GM20000 (cell line): ENCODE results near the gene MTOR.

Experiments used
- DNase-seq: peaks from one replicate; pipeline ENCODE4 v3.0.0; 2012; ENCODE audit warnings: low spot score
- TF ChIP-seq, protein P1 (sequence below): IDR thresholded peaks from 2 replicates; pipeline ENCODE4 v1.5.1; 2012; ENCODE audit warnings: mild to moderate bottlenecking, control low read depth; ENCODE audit errors: extremely low read depth, missing control alignments

The MTOR gene

DNA sequence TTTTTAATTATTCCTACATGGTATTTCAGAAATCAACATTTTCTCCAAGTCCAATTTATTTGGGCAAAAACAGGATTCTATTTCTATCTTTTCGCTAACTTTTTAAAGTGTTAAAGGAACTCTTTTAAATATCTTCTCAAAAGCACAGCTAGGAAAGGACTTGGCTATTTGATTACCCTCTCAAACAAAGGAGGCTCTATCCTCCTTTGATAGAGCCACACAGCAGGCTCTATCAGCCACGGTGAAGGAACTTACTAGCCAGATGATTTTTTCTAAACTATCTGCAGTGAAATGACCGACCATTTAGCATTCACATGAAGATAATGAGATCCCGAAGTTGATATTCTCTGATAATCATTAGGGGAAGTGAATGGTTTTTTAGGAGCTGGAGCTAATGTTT is 64.1 kb downstream of the MTOR start:
- TF ChIP-seq, protein P1, sequence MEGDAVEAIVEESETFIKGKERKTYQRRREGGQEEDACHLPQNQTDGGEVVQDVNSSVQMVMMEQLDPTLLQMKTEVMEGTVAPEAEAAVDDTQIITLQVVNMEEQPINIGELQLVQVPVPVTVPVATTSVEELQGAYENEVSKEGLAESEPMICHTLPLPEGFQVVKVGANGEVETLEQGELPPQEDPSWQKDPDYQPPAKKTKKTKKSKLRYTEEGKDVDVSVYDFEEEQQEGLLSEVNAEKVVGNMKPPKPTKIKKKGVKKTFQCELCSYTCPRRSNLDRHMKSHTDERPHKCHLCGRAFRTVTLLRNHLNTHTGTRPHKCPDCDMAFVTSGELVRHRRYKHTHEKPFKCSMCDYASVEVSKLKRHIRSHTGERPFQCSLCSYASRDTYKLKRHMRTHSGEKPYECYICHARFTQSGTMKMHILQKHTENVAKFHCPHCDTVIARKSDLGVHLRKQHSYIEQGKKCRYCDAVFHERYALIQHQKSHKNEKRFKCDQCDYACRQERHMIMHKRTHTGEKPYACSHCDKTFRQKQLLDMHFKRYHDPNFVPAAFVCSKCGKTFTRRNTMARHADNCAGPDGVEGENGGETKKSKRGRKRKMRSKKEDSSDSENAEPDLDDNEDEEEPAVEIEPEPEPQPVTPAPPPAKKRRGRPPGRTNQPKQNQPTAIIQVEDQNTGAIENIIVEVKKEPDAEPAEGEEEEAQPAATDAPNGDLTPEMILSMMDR = no peak
- DNase-seq = no peak

DNA sequence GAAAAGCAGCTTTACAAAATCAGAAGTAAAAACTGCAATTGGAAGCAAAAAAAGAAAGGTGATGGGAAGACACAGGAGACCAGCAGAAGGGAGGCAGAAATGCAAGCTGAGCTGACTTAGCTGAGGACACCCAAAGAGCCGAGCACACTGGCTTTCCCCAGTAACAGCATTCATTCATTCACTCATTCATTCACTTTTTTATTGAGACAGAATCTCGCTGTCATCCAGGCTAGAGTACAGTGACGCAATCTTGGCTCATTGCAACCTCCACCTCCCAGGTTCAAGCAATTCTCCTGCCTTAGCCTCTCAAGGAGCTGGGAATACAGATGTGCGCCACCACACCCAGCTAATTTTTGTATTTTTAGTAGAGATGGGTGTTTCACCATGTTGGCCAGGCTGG is 65.0 kb downstream of the MTOR start:
- TF ChIP-seq, protein P1 = no peak

DNA sequence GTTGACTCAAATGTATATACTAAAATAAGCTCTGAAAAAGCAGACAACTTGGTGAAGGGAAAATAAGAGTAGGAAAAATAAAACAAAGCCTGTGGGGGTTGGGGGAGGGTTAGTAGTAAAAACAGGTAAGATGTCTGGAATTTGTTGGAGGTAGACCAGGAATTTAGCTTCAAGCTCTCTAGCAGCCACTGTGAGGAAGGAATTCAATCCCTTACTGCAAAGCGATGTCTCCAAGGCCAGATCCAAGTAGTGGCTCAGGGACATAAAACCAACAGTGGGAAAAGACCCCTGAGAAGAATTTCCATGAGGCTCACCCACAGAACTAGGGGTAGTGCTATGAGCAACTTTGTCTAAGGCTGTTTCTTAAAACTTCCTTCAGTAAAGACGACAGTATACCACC is 65.4 kb downstream of the MTOR start:
- TF ChIP-seq, protein P1 = no peak
- no peak for DNase-seq

More for the DNA sequence above, 65.0 kb downstream of the MTOR start:
- DNase-seq = no peak

DNA sequence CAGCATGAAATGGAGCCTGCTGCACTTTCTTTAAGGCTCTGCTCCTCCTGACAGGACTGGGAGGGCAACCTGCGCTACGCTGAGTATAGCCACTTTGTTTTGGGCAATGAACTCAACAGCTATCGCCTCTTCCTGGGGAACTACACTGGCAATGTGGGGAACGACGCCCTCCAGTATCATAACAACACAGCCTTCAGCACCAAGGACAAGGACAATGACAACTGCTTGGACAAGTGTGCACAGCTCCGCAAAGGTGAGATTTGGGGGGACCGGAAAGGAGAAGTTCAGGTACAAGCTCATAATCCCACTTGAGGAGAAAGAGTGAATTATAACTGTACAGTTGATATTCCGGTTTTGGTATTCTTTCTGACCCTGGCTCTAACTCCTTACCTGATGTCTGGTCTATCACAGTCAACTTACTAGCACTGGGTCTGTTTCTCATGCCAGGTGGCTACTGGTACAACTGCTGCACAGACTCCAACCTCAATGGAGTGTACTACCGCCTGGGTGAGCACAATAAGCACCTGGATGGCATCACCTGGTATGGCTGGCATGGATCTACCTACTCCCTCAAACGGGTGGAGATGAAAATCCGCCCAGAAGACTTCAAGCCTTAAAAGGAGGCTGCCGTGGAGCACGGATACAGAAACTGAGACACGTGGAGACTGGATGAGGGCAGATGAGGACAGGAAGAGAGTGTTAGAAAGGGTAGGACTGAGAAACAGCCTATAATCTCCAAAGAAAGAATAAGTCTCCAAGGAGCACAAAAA is 67.8 kb downstream of the MTOR start:
- TF ChIP-seq, protein P1 = no peak
- DNase-seq = no peak

DNA sequence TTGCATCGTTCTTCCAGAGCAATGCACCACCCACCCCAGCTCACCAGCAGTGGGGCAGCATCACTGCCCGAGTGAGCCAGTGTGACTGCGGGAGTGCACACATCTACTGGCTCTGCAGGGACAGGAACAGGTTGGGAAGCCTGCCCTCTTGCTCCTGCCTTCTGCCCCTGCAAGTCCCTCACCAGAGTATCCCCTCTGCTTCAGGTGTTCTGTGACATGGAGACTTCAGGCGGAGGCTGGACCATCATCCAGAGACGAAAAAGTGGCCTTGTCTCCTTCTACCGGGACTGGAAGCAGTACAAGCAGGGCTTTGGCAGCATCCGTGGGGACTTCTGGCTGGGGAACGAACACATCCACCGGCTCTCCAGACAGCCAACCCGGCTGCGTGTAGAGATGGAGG is 69.0 kb downstream of the MTOR start:
- DNase-seq = no peak
- TF ChIP-seq, protein P1 = no peak

DNA sequence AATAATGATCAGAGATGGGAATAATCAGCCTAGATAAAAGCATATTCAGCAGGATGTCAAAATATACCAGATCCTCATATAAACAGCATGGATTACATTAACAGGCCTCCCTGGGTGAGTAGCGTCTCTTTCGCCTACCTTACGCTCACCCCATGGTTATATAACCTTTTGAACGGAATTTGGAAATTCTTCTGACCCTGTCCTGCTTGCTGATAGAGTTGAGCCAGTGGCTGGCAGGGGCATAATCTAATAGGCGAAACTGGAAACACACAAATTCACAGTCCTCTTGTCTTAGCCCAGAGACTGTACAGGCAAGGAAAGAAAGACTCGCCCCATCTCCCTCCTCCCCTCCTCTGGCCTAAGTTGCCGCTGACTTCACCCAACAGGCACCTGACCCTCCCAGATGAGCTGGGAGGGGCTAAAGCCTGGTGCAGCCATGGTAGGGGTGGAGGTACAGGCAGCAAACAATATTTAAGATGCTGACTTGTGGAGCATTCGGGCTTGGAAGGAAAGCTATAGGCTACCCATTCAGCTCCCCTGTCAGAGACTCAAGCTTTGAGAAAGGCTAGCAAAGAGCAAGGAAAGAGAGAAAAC is 73.4 kb downstream of the MTOR start, which contains the start of gene ANGPTL7:
TSS of gene ANGPTL7 (plus strand) at position 498 of the 594 bp plus-strand sequence. CDS start 225 bp downstream, outside the sequence.
- TF ChIP-seq, protein P1 = no peak
- DNase-seq = no peak

DNA sequence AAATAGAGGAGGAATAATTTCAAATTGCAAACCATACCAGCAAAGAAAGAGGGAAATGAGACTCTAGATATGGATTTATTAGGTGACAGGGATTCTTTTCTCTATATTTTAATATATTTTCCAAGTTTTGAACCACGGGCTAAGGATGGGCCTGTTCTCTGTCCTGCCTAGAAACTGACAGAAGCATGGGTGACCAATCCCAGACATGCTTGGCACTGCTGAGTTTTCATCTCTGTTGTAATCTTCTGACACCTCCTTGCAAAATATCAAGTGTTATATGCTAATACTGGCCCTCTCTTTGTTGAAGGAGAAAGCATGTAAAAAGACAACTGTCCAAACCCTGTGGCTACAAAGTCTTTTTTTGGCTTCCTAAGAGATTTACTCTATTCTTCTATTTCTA is 74.0 kb downstream of the MTOR start:
- DNase-seq = no peak
- TF ChIP-seq, protein P1 = no peak
